ENCODE measurements around the gene PRKCA.

PRKCA gene

GRCh38 chr17:66638707-66639479 lies 336.5 kb downstream of the PRKCA start:
- no peak for DNase-seq

GRCh38 chr17:66643815-66644710 lies 341.6 kb downstream of the PRKCA start:
- no peak for DNase-seq

- DNase-seq = no peak
These were observed 342.8 kb downstream of the PRKCA start for GRCh38 chr17:66645259-66645658.

GRCh38 chr17:66647391-66647983 lies 345.1 kb downstream of the PRKCA start:
- DNase-seq = no peak

GRCh38 chr17:66649818-66650543 lies 347.6 kb downstream of the PRKCA start:
- no peak for DNase-seq

GRCh38 chr17:66650544-66650877 lies 348.1 kb downstream of the PRKCA start:
- no peak for DNase-seq

GRCh38 chr17:66652840-66653507 lies 350.6 kb downstream of the PRKCA start:
- no peak for DNase-seq

- no peak for DNase-seq
These were observed 351.8 kb downstream of the PRKCA start for GRCh38 chr17:66654106-66654740.

- DNase-seq = no peak
These were observed 352.4 kb downstream of the PRKCA start for GRCh38 chr17:66654764-66655163.

- DNase-seq = no peak
These were observed 353.0 kb downstream of the PRKCA start for GRCh38 chr17:66655461-66655860.

GRCh38 chr17:66655861-66656260 lies 353.4 kb downstream of the PRKCA start:
- DNase-seq = no peak

GRCh38 chr17:66661411-66662256 lies 359.2 kb downstream of the PRKCA start:
- no peak for DNase-seq

GRCh38 chr17:66662496-66662895 lies 360.1 kb downstream of the PRKCA start:
- DNase-seq = no peak

- no peak for DNase-seq
These were observed 360.7 kb downstream of the PRKCA start for GRCh38 chr17:66663041-66663606.

GRCh38 chr17:66664336-66664735 lies 361.9 kb downstream of the PRKCA start:
- no peak for DNase-seq

GRCh38 chr17:66665194-66665593 lies 362.8 kb downstream of the PRKCA start:
- DNase-seq = no peak

- DNase-seq = no peak
These were observed 364.7 kb downstream of the PRKCA start for GRCh38 chr17:66667090-66667489.

GRCh38 chr17:66667491-66668030 lies 365.1 kb downstream of the PRKCA start:
- DNase-seq = no peak

GRCh38 chr17:66670206-66670605 lies 367.8 kb downstream of the PRKCA start:
- DNase-seq = no peak

- DNase-seq = no peak
These were observed 368.7 kb downstream of the PRKCA start for GRCh38 chr17:66671156-66671555.
